ENCODE data around the gene TOGARAM2. TPM values are rescaled to one million over a fixed set of nuclear protein-coding genes. Genes with fewer than 3 reads are reported as not detected.

Gene TOGARAM2
- total and polyA plus RNA-seq, 2 of the 8 experiments (the other 6 are each of a cell fraction or from before 2014, with no cell fraction given), result 0.42 to 1.4 TPM

- H2BK20ac ChIP-seq (ENCODE audit: low read length), result no peak overlapping the region
- TF ChIP-seq POU5F1 (IDR thresholded peaks at IDR 0.05; ENCODE audit: low read depth, low read length) (no peak), SAP30 (IDR thresholded peaks at IDR 0.05; ENCODE audit: insufficient read depth, insufficient replicate concordance, low read length) (no peak), TAF1 (IDR thresholded peaks at IDR 0.05; ENCODE audit: low read depth, low read length) (no peak), KDM1A (IDR thresholded peaks at IDR 0.05; ENCODE audit: borderline replicate concordance, low read length) (no peak), MAFK (IDR thresholded peaks at IDR 0.05; ENCODE audit: low read depth, low read length) (peak; percentile 4; the same call in 1 of the 2 replicates)
- H3K27ac ChIP-seq (ENCODE audit: low read depth, low read length), result no peak overlapping the region
- no peak overlapping the region for H2BK120ac ChIP-seq (replicated peaks; ENCODE audit: low read depth, low read length)
- no peaks in the 10 kb centered on the region for H3K27me3 ChIP-seq (replicated peaks in 1 of 4; ENCODE audit: control insufficient read depth in 3 of 4, extremely low read depth in 1 of 4, insufficient read depth in 3 of 4, low read length in 3 of 4)
- no peak overlapping the region for H3K4me2 ChIP-seq (ENCODE audit: insufficient read depth in 1 of 2, low read depth in 2 of 2, low read length in 2 of 2)
- no peak overlapping the region for H2BK12ac ChIP-seq (ENCODE audit: low read depth, low read length)
- no peak overlapping the region for H3K23ac ChIP-seq (ENCODE audit: insufficient read length)
- no peak overlapping the region for H3K4me3 ChIP-seq (ENCODE audit: extremely low read depth in 1 of 4, insufficient read depth in 2 of 4, low read depth in 3 of 4, low read length in 4 of 4)
- no peak overlapping the region for H4K8ac ChIP-seq (ENCODE audit: extremely low read depth, insufficient read depth, low read length)
- H3K9me3 ChIP-seq (ENCODE audit: insufficient read depth in 2 of 2, low read depth in 1 of 2, low read length in 1 of 2), result no peaks in the 10 kb centered on the region
- no peak overlapping the region for H2BK15ac ChIP-seq (ENCODE audit: low read length)
- H3K23me2 ChIP-seq (ENCODE audit: low read depth, low read length), result no peaks in the 10 kb centered on the region
- POLR2A ChIA-PET (ENCODE audit: partially characterized antibody), result interaction anchor here (1.3 to 3.6 kb wide), 3 partner anchors 10 to 46 kb away, joined by 4 to 16 read pairs (median 11); partner anchors contain the start of gene WDR43
- no peak overlapping the region for H2BK5ac ChIP-seq (ENCODE audit: low read depth, low read length)
- DNase-seq (ENCODE audit: low read depth in 1 of 2, low spot score in 2 of 2) (no peak), FAIRE-seq (no peak)
- 91% methylated on average over 3 of the region's 3 CpGs; no CpG with 5 or more reads in 1 of the 2 experiments for WGBS, 2 experiments (ENCODE audit: extremely low coverage in 1 of 2, insufficient coverage in 1 of 2, insufficient read length in 1 of 2, insufficient replicate concordance in 2 of 2, low coverage in 1 of 2, low lambda C conversion rate in 2 of 2, missing lambda C conversion rate in 1 of 2)
- H3K79me1 ChIP-seq (ENCODE audit: low read depth, low read length), result peaks cover 3% of the 10 kb centered on the region; the same call in 1 of the 2 replicates
- H4K5ac ChIP-seq (ENCODE audit: insufficient read length, low read depth, low read length), result no peak overlapping the region
- no peak overlapping the region for H3K18ac ChIP-seq (ENCODE audit: extremely low read depth, low read length)
- H3K36me3 ChIP-seq (ENCODE audit: control insufficient read depth in 2 of 4, insufficient read depth in 4 of 4, low read length in 3 of 4), result peaks cover 32 to 82% (median 71%) of the 10 kb centered on the region in 4 experiments
- H4K91ac ChIP-seq (replicated peaks; ENCODE audit: insufficient read length, low read length), result no peak overlapping the region
- CTCF ChIA-PET (ENCODE audit: partially characterized antibody), result interaction anchor here (0.6 kb wide), 1 partner anchor 31 kb away, joined by 3 read pairs; no protein-coding TSS in a partner anchor
- no peak overlapping the region for H3K9ac ChIP-seq (replicated peaks in 1 of 4; ENCODE audit: extremely low read depth in 1 of 4, low read depth in 3 of 4, low read length in 3 of 4)
- H3K79me2 ChIP-seq (ENCODE audit: control insufficient read depth in 1 of 2, insufficient read depth in 2 of 2, low read length in 2 of 2), result no peaks in the 10 kb centered on the region
- no peak overlapping the region for H3K56ac ChIP-seq (replicated peaks; ENCODE audit: insufficient read length, low read depth, low read length)
- no peak overlapping the region for H2AK5ac ChIP-seq (ENCODE audit: low read depth, low read length)
- peaks cover 3 to 4% of the 10 kb centered on the region in 2 experiments for H4K20me1 ChIP-seq (replicated peaks in 1 of 2; ENCODE audit: control insufficient read depth in 1 of 2, insufficient read depth in 2 of 2, low read length in 2 of 2)
- H3K4ac ChIP-seq (replicated peaks; ENCODE audit: insufficient read length, low read depth, low read length), result no peak overlapping the region
- H2AFZ ChIP-seq (ENCODE audit: low read length), result no peak overlapping the region
- no peak overlapping the region for H3K14ac ChIP-seq (ENCODE audit: insufficient read length)
- H3K4me1 ChIP-seq (replicated peaks in 1 of 4; ENCODE audit: control insufficient read depth in 3 of 4, insufficient read depth in 4 of 4, low read length in 3 of 4), result no peaks in the 10 kb centered on the region
Observed at GRCh38 chr2:28941008-28941407, 40.1 kb upstream of the TOGARAM2 start.

All from H1 (cell line).